NCI-H1417 treated with DMSO at 0.1 percent for 48 hours (cell line): ENCODE data around the gene BTBD9.

Experiments
- DNase-seq: peaks from one replicate; lab custom pipeline; 2025; lab: John Stamatoyannopoulos, UW

BTBD9 gene

DNA sequence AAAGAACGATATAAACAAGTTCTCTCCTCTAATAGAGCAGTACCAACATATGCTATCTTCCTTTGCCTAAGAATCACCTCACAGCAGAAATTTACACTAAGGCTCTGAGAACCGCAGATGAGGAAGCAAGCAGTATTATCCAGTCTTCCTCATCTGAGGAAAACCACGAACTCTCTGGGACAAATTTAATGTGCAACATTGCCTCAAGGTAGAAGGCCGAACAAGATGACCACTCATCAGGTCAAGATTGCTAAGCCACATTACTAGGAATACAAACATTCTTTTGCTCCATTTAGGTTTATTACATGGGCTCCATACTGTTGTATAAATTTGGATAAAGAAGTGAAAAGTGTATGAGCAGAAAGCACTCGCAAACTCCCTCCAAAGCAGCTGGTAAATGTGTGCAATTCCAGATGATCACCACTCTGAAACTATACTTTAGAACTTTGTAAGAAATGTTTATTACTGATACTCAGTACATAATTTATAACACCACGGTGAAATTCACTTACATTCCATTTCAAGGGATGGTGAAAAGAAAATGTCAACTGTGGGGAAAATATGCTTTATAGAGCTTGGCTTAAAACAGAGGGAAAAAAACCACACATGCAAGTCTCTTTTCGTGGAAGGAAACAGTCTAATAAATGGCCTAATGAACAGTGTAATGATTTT, 398.4 kb downstream of the BTBD9 start:
- no peak for DNase-seq

DNA sequence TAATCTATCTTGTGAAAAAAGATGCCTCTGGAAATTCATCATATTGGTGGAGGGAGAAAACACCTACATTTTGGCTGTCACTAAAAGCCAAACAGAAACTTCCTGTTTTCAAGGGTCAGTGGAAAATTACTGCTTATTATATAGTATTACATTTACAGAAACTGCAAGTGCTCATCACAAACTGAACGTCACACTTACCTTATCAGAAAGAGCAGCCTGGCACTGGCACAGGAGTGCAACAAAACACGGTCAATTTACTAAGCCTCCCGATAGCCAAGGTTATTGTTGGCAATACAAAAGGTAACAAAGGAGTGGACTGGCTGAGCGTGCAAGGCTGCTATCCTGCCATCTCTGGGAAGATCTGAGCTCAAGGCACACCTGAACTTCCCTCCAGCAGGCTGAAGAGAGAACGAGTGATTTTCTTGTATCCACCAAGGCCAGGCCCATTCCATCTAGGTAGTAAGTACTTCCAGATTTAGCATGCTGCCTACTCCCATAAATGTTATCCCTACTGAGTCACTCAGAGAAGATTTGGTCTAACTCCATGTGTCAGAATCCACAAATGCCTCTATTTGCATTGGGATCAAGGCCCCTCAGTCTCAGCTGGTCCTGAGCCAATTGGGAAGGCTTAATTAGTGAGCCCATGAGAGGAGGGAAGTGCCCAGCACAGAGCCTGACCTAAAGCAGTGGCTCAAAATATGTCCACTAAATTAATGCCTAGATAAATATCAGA, 399.8 kb downstream of the BTBD9 start:
- no peak for DNase-seq

DNA sequence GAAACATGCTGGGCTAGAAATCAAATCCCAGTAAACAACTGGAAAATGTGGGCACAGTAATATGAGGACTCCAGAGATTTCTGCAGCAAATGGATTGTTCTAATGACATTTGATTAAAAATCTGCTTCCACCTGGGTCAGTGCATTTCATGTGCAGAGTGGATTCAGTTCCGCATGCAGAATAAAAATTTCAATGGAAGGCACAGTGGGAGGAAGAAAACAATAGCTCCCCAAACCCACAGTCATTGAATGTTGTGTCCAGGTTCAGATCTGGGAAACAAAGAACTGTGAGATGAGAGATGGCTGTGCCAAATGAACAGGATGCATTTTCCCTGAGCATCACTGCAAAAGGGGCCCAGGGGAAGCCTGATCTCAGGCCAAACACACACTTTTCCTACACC, 403.1 kb downstream of the BTBD9 start:
- DNase-seq: no peak

DNA sequence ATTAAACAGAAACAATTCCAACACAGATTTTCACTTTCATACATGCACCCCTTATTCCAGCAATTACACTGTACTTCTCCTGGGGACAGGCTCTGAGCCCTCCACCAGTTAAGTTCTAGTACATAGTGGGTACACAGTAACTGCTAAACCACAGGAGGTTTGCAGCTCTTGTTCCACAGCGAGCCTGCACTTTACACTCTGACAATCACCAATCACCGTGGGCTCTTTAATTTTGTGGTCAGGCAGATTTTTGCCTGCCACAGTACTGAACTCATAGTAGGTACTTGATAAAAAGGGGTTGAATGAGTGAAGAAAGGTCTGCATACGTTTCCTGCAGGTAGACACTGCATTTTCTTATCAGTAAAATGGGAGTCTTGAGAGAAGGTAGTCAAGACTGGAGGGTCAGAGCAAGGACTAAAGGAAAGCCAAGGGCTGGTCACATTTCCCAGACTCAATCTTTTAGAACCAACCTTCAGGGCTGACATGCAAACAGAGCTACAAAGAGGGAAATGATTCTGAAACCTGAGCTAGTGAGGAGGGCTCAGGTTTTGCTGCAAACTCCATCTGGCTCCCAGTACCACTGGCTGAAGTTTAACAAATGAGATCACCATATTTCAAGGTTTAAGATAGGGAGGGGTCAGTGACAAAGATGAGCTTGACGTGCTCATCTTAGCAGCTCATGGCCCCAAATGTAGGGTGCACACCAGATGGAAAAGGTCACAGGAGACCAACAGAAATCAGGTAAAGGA, 404.6 kb downstream of the BTBD9 start:
- DNase-seq: no peak

DNA sequence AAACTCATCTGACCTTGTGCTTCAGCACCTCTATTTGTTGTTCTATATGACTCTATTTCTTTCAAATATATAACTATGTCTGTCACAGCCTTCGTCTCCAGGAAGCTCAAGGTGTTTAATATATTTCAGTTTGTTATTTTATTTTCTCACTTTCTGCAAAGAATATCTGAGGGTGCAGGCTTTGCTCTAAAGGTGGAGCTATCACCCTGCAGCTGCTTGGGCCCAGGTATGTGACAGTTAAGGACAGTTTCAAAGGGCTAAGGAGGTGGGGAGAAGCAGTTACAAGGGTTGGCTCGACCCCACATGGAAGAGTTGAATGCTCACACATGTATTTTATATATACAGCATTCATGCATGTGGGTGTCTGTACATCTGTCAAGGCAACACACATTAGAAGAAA, 405.6 kb downstream of the BTBD9 start:
- no peak for DNase-seq

DNA sequence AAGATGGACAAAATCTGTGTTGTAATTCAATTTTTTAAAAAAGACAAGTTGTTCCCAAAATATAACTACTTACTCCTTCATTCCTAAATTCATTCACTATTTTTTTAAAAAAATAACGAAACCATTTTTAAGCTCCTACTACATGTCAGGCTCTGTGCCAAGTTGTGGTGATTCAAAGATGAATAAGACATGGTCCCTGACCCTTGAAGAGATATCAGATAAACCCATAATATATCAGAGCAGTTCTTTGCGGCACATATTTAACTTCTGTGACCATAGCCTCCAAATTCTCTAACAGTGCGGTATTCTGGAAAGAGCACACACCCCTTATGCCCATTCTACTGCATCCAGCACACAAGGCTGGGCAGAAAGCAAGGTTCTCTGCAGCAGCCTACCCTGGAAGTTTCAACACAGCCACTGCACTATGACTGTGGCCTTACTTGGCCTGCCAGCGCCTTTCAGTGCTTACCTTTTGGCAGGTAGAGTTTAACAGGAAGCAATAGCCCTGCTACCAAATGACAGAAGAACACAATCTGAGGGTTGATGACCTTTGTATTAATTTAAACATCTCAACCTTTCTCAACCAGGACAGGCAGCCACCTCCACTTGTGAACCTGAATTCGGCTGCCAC, 406.5 kb downstream of the BTBD9 start:
- no peak for DNase-seq

DNA sequence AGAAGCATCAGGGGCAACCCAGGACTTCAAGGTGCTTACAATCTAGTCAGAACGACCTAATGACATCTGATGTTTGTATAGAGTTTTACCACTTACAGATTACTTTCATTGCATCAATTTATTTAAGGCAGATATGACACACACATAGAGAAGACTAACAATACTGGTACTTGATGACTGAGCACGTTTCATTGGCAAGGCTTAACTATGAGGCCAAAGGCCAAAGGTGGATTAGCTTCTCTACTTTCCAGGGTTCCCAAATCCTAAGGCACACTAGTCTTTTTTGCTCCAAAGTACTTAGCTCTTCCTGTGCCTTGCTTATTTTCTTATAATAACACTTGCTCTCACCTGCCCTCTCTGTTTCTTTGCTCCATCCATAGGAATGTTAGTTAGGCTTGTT, 414.0 kb downstream of the BTBD9 start:
- no peak for DNase-seq

DNA sequence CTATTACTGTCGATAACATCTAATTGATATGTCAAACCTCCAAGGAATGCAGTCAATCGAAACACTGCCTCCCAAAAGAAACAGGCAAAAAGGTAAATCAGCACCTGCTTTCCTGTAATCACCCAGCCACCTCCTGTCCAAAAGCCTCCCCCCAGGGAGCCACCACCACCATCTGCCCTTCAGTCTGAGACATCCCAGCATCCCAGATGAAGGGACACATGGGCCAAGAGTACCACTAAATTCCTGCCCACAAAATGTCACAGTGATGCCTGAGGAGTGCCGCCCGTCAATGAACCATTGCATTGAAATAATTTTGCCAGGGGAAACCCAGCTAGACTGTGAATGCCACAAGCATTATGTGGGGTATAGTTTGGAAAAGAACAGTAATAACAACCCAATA, 418.5 kb downstream of the BTBD9 start:
- DNase-seq: no peak

DNA sequence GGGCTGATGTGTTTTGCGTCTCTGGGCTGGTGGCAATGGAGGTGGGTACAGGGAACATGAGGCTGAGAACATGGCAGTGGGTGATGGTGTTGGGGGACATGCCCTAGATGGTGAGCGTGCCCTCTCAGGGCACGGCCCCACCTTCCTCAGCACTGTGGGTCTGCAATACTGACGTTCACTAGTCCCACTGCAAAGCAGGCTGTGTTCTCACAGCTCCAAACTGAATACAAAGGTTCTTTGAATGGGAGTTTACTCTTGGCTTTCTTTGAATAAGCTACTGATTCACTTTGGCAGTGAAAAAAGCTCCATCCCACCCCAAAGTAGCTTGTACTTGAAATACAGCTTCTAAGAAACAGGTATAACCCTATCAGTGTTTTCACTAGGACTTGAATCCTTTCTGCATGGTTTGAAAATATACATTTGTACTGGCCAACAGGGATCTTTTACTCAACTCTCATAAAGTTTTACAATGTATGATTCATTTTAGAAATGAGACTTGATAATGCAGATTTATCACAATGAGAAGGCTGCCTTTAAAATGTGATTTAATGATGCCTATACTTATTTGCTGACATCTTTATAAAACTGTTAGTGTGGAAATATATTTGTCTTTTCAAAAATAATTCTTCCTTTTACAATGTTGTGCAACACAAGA, 419.5 kb downstream of the BTBD9 start:
- no peak for DNase-seq

DNA sequence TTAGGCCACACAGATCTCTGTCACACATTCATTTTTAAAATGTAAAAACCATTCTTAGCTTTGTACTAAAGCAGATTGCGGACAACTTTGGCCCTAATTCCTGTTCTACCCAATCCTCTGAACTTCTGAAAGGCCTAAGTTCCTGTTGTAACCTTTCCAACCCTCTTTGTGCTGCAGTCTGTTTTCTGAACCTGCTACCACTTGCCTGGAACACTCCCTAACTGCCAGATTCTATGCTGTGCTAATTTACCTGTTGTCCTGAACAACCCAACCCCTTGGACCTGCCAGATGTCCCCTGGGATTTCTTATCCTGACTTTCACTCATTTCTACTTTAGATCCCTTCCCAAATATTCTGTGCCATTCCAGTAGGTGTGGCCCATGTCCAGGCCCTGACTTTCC, 421.5 kb downstream of the BTBD9 start:
- DNase-seq: no peak

DNA sequence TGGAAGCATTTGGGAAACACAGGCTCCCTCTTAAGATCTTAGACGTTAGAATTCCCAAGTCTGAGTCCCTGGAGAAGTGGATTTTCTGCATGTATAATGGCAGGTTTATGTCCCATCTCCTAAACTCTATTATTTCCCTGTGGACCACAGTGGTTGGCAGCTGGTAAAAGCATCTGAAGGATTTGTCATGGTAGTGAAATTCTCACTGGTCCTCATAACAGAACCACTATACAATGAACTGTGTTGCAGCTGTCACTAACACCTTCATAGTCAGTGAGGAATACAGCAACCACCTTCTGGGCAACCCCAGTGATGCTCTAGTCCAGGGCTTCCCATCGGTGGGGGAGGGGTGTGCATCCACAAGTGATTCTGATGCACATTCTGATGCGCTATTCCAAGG, 423.3 kb downstream of the BTBD9 start:
- DNase-seq: no peak

DNA sequence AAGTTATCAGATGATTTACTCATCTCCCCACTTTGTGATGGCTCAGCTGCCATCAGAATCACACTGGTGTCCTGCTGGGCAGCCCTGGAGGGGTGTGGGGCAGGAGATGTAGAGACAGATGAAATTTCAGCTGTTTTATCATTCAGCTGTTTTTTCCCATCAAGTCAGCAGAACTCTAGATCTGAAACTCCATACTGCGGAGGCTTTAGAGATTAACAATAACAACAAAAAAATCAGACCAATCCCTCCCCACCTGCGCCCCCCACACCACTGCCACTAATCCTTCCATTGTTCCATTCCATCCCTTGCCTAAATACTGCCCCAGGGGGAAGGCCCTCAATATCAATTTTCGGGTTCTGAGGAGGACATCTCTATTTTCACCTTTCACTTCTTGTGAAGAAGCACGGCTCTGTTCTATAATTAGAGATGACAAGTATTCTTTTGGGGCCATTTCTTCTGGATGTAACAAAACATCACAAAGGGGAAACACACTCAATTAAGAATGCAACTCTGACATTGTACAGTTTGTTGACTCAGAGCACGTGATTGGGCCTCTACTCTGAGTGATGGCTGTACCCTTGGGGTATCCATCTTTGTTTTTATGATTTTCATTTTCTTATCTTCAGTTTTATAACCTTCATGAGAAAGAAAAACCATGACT, 423.9 kb downstream of the BTBD9 start:
- no peak for DNase-seq

DNA sequence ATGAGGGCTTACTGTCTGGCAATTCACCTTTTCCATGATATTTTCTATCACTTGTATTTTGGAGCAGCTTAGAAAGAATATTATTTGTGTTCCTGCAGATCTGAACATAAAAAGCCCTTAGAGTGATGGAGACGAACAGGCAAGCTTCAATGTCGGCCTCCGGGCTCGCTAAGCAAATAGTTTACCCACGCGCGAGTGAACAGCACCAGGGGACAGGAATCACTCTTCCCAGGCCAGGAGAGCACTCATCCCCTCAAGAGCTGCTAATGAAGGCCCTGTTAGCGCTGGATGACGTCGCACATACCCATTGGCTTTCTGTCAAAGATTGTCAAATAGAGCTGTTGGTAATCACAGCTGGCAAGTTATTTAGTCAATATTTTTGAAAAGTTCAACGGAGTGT, 424.5 kb downstream of the BTBD9 start:
- DNase-seq: no peak

DNA sequence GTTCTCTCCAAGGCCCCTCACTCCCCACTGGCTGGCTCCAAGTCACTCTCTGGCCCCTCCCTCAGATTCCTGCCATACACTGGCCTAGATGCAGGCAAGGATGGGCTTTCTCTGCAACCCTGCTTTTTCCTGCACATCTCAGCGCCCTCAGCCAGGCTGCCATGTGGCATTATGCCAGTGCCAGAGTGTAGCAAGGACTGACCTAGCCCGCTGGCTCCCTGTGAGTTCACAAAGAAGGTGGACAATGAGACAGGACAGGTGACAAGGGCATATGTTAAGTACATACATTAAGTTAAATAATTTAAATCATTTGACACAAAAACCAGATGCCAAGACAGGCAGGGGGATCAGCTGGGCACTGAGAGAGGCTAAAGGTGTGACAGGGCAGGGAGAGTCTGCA, 425.6 kb downstream of the BTBD9 start:
- DNase-seq: no peak

DNA sequence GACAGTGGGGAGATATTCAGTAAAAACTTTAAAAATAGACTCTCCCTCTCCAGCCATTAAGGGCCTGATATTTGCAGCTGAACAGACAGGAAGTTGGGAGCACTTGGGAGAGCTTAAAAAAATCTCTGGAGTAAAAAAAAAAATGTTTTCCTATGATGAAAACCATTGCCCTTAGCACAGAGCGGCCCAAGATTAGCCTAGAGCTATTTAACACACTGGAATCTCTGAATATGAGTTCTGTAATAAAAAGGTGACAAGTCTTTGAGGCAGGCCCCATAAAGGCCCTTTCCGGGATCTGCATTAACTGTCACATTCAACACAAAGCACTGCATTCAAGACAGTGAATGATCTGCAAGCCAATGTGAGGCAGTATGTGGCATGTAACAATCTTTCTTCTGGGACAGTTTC, 426.5 kb downstream of the BTBD9 start:
- no peak for DNase-seq

DNA sequence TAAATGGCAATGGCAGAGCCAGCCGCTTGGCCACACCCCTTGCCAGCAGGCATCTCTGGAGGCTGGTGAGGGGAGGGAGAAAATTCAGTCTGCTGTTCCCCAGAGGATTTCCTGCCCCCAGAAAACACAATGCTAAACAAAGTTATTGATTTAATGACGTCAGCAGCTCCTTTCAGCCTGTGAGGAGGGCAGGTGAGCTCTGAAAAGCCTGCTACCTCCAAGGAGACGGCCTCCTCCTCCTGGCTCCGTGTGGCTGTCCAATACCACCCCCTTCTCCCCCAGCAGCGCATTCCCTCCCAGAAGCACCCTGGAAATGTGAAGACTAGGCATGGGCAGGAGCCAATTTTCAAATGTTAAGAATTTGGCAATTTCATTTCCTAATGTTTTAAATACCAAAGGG, 427.1 kb downstream of the BTBD9 start:
- peak; percentile 48 for DNase-seq

DNA sequence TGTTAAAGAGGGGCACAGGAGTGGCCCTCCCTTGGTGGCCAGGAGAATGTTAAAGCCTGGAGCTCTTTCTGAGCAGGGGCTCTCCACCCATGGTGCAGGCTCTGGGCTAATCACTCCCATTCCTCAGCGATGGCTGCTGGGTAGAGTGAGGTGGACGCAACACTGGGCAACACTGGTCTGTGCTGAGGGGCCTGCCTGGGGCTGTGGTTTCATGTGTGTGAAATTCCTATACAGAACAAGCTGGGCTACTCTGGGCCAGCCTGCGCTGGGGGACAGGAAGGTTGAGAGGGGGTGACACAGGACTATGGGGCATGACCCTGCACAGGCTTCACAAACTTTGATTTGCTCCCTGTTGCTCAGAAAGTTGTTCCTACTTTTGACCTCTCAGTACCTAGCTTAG, 427.6 kb downstream of the BTBD9 start:
- no peak for DNase-seq

DNA sequence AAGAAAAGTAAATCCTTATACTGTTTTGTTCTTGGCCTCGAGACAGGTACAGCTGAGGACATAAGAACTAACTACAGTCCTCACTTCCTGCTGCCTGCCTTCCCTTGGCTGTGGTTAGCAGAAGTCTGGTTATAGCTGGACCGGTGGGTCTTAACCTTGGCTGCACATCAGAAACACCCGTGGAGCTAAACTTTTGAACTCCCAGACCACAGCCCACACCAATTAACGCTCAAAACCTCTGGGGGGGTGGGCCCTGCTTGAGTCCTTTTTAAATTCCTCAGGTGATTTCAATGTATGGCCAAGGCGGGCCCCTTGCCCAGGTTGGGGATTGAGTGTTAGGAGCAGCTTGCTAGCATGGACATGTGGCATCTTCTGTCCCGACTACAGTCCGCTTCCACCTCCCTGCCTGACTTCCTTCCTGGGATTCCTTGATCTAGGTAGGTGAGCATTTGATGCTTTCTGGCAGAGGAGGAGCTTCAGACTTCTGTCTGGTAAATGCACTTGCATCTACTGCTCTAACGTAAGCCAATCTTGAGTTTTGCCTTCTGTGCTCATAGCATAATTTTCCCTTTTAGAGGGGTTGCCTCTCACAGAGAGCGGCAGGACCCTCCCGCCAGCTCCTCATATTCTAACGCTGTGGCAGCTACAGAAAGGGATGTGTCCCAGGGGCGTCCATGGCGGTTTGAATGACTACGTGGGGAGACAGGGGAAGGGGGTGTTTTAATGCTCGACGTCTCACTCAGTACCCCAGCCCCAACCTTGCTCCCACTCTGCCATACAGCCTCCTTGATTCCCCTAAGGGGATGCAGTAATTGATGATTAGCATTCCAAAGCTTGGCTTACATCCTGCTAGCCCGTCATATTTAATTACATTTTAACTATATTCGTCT, 430.1 kb downstream of the BTBD9 start:
- DNase-seq: no peak

DNA sequence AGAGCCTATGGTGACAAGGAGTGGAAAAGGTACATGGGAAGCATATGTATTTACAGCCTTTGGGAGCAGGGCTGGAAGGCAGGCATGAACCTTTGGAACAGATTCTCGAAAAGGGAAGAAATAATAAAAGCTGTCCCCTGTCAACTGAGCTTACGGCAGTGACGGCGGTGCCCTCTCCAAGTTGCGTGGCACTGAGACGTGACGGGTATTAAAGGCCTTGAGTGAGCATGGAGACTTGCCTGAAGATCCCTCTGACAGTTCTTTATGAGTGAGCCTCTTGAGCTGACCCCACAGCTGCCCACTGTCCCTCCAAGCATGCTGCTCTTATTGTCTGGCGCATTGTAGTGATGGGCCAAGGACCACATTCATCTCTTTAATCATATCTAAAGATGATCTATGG, 431.7 kb downstream of the BTBD9 start:
- no peak for DNase-seq

DNA sequence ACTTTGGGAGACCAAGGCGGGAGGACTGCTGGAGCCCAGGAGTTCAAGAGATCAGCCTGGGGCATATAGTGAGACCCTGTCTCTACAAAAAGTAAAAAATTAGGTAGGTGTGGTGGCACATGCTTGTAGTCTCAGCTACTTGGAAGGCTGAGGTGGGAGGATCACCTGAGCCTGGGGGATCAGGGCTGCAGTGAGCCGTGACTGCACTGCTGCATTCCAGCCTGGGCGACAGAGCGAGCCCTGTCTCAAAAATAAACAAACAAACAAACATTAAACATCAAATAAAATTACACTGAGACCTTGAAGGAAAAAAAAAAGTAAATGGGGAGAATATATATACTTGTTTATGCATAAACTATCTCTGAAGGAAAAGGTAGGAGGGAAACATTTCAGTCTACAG, 432.4 kb downstream of the BTBD9 start:
- no peak for DNase-seq

DNA sequence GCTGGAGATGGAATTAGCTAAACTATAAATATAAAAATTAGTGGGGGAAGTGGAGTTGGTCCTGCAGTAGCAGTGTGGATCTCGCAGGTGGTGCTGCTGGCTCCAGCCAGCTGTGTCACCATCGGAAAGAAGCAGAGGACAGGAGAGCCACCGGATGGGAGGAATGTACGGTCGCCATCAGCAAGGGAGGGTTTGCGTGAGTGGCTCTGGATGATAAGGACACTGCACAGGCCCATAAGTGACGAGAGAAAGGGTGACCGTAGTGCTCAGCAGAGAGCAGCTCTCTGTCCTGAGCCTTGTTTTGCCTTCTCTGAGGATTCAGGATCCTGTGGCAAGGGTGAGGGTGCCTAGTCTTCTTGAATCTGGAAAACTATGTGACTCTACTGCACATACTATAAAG, 441.5 kb downstream of the BTBD9 start:
- no peak for DNase-seq
